Measurements from ENCODE around the gene PLSCR3.

- TF ChIP-seq CTCF (IDR thresholded peaks at IDR 0.05) (no peak), NR2C2 (CRISPR knock-in tag; IDR thresholded peaks at IDR 0.05) (no peak)
Measured at GRCh38 chr17:7425756-7426155, 31.4 kb upstream of the PLSCR3 start.

Measured in WTC11 (cell line).